Activated CD8-positive, alpha-beta T cell treated with anti-CD3 and anti-CD28 coated beads, Interleukin-2, amount 10 ng/mL, durations not matched to agents 7 days and 5 days (primary cell): Measurements from ENCODE around the gene DBR1. TPM values are rescaled to one million over a fixed set of nuclear protein-coding genes. Genes with fewer than 3 reads are reported as not detected.

Experiments used
- ATAC-seq: fragments of 150-1000 bp; cut with Tn5 transposase; one replicate; pipeline ENCODE4 v1.10.0; 2021; ENCODE audit warnings: moderate library complexity
- CTCF ChIA-PET: fragments of 350-600 bp; sonication (Branson Sonifier 250); formaldehyde crosslinking; loops from one replicate; lab custom pipeline; 2021; ENCODE audit warnings: antibody characterized with exemption; lab: Charles Lee
- POLR2A ChIA-PET: fragments of 350-600 bp; sonication (Branson Sonifier 250); formaldehyde crosslinking; loops from one replicate; lab custom pipeline; 2021; ENCODE audit warnings: antibody characterized with exemption; lab: Charles Lee
- DNase-seq: peaks from one replicate; pipeline ENCODE4 v3.0.0-alpha.2; 2020
- H3K27ac Mint-ChIP-seq: one replicate; pipeline ENCODE4 v1.8.0; 2021; ENCODE audit warnings: mild to moderate bottlenecking, mixed read lengths
- H3K27me3 Mint-ChIP-seq: one replicate; pipeline ENCODE4 v1.8.0; 2021; ENCODE audit warnings: low read depth, mixed read lengths
- H3K36me3 Mint-ChIP-seq: one replicate; pipeline ENCODE4 v1.8.0; 2021; ENCODE audit warnings: low read depth, mixed read lengths
- H3K4me1 Mint-ChIP-seq: one replicate; pipeline ENCODE4 v1.8.0; 2021; ENCODE audit warnings: low read depth, mixed read lengths
- H3K4me3 Mint-ChIP-seq: one replicate; pipeline ENCODE4 v1.8.0; 2021; ENCODE audit warnings: mild to moderate bottlenecking, mixed read lengths
- H3K9me3 Mint-ChIP-seq: one replicate; pipeline ENCODE4 v1.8.0; 2022; ENCODE audit warnings: mixed read lengths; ENCODE audit not compliant: insufficient read depth
- total RNA-seq, 2 experiments: library from RNA; stranded (reverse); gene quantifications; one replicate each; pipeline ENCODE4 v1.2.3, GENCODE V29; 2021

Gene DBR1
- total RNA-seq, 2 experiments from 2014 or later: 18.1 to 21.8 TPM

GRCh38 chr3:138203938-138204337 lies 29.2 kb upstream of the DBR1 start:
- DNase-seq: no peak
- no peak for ATAC-seq
- Mint-ChIP-seq H3K27ac (no peak overlapping the region), H3K4me3 (no peak overlapping the region), H3K9me3 (peaks cover 3% of the 10 kb centered on the region), H3K4me1 (peaks cover 15% of the 10 kb centered on the region), H3K27me3 (no peaks in the 10 kb centered on the region), H3K36me3 (peaks cover 19% of the 10 kb centered on the region)
- ChIA-PET CTCF (interaction anchor here (1.0 to 1.4 kb wide), 4 partner anchors 8 to 213 kb away, joined by 3 read pairs; no protein-coding TSS in a partner anchor), POLR2A (interaction anchor here (0.8 kb wide), 1 partner anchor 16 kb away, joined by 3 read pairs; no protein-coding TSS in a partner anchor)

GRCh38 chr3:138202945-138203701 lies 28.4 kb upstream of the DBR1 start:
- H3K4me1 Mint-ChIP-seq: peaks cover 17% of the 10 kb centered on the region
- H3K4me3 Mint-ChIP-seq: no peak overlapping the region
- POLR2A ChIA-PET: interaction anchor here (0.8 to 0.9 kb wide), 2 partner anchors 15 to 17 kb away, joined by 3 read pairs; no protein-coding TSS in a partner anchor
- H3K27ac Mint-ChIP-seq: no peak overlapping the region
- H3K36me3 Mint-ChIP-seq: peaks cover 20% of the 10 kb centered on the region
- DNase-seq (no peak), ATAC-seq (no peak)
- H3K27me3 Mint-ChIP-seq: no peaks in the 10 kb centered on the region
- peaks cover 3% of the 10 kb centered on the region for H3K9me3 Mint-ChIP-seq
- CTCF ChIA-PET: interaction anchor here (1.0 to 1.4 kb wide), 5 partner anchors 9 to 391 kb away, joined by 3 read pairs; partner anchors contain the start of gene CEP70

DNA sequence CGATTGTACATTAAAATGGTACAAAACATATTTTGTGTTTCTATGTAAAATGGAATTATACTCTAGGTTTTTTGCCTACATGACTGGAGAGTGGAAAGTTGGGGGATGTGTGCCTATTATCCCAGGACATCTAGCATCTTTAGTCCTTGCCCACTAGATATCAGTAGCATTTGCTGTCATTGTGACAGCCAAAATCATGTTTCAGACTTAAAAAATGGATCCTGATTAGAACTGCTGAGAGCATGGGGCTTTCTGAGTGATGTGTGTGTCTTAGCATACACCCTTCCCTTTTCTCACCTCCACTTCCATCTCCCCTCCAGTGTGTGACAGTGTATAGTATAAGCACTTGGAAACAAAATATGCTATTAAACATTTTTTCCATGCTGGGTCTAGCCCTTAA lies 25.7 kb upstream of the DBR1 start:
- Mint-ChIP-seq H3K36me3 (peaks cover 22% of the 10 kb centered on the region), H3K9me3 (no peaks in the 10 kb centered on the region), H3K4me1 (peaks cover 18% of the 10 kb centered on the region), H3K27me3 (no peaks in the 10 kb centered on the region), H3K27ac (no peak overlapping the region), H3K4me3 (no peak overlapping the region)
- POLR2A ChIA-PET: interaction anchor here (0.6 kb wide), 1 partner anchor 381 kb away, joined by 3 read pairs; no protein-coding TSS in a partner anchor
- CTCF ChIA-PET: interaction anchor here (0.8 kb wide), 1 partner anchor 41 kb away, joined by 3 read pairs; no protein-coding TSS in a partner anchor
- no peak for DNase-seq
- ATAC-seq: no peak

DNA sequence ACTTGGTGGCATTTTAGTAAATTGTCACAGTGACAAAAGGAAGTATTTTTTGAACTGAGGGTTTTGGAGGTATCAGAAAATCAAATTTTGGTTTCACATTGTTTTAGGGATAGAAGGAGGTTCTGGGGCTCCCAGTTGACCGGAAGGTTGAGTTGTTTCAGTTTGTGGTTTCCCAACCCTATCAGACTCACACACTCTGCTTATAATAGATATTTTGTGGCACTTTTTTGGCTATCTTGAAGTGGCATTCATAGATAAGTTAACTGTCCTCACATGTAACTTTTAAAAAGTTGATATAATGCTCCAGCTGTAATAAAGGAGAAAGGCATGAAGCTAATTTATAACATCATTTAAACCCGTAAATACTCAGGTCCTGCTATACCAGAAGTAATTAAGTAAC lies 25.1 kb upstream of the DBR1 start:
- H3K4me1 Mint-ChIP-seq: peaks cover 18% of the 10 kb centered on the region
- H3K27ac Mint-ChIP-seq: no peak overlapping the region
- DNase-seq (no peak), ATAC-seq (no peak)
- H3K9me3 Mint-ChIP-seq: no peaks in the 10 kb centered on the region
- CTCF ChIA-PET: interaction anchor here (0.8 kb wide), 1 partner anchor 42 kb away, joined by 3 read pairs; no protein-coding TSS in a partner anchor
- H3K4me3 Mint-ChIP-seq: no peak overlapping the region
- H3K36me3 Mint-ChIP-seq: peaks cover 19% of the 10 kb centered on the region
- POLR2A ChIA-PET: no interaction called here
- no peaks in the 10 kb centered on the region for H3K27me3 Mint-ChIP-seq

- H3K4me3 Mint-ChIP-seq: no peak overlapping the region
- peaks cover 13% of the 10 kb centered on the region for H3K4me1 Mint-ChIP-seq
- no peaks in the 10 kb centered on the region for H3K27me3 Mint-ChIP-seq
- peaks cover 15% of the 10 kb centered on the region for H3K36me3 Mint-ChIP-seq
- POLR2A ChIA-PET: interaction anchor here (1.1 kb wide), 1 partner anchor 22 kb away, joined by 3 read pairs; no protein-coding TSS in a partner anchor
- ATAC-seq (no peak), DNase-seq (no peak)
- no peak overlapping the region for H3K27ac Mint-ChIP-seq
- CTCF ChIA-PET: interaction anchor here (0.9 kb wide), 1 partner anchor 133 kb away, joined by 3 read pairs; no protein-coding TSS in a partner anchor
- no peaks in the 10 kb centered on the region for H3K9me3 Mint-ChIP-seq
These were observed 22.8 kb upstream of the DBR1 start for GRCh38 chr3:138197524-138197923.

DNA sequence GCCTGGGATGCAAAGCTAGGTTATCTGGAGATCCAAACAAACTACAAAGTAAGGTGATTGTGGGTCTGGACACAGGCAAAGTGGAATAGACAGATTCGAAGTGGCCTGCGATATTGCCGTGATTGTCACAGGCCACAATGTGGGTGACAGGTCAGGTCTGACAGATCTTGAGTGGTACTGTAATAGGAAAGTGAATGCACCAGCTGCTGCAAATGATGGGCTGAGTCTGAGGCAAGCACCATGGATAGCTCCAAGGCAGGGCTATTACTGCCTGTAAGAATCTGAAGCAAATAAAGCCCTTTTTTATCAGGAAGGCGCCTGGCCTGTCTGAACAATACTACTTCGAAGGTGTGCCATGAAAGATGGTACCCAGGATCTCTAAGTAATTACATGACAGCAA lies 22.3 kb upstream of the DBR1 start:
- CTCF ChIA-PET: interaction anchor here (0.9 kb wide), 1 partner anchor 133 kb away, joined by 3 read pairs; no protein-coding TSS in a partner anchor
- peaks cover 13% of the 10 kb centered on the region for H3K4me1 Mint-ChIP-seq
- POLR2A ChIA-PET: interaction anchor here (1.1 kb wide), 1 partner anchor 22 kb away, joined by 3 read pairs; no protein-coding TSS in a partner anchor
- ATAC-seq: no peak
- peaks cover 15% of the 10 kb centered on the region for H3K36me3 Mint-ChIP-seq
- no peaks in the 10 kb centered on the region for H3K27me3 Mint-ChIP-seq
- no peak overlapping the region for H3K27ac Mint-ChIP-seq
- DNase-seq: peak; percentile 37
- H3K9me3 Mint-ChIP-seq: no peaks in the 10 kb centered on the region
- H3K4me3 Mint-ChIP-seq: no peak overlapping the region

GRCh38 chr3:138196023-138196422 lies 21.3 kb upstream of the DBR1 start:
- POLR2A ChIA-PET: interaction anchor here (1.0 kb wide), 1 partner anchor 9 kb away, joined by 3 read pairs; the partner anchor contains the start of gene ARMC8
- H3K9me3 Mint-ChIP-seq: no peaks in the 10 kb centered on the region

DNA sequence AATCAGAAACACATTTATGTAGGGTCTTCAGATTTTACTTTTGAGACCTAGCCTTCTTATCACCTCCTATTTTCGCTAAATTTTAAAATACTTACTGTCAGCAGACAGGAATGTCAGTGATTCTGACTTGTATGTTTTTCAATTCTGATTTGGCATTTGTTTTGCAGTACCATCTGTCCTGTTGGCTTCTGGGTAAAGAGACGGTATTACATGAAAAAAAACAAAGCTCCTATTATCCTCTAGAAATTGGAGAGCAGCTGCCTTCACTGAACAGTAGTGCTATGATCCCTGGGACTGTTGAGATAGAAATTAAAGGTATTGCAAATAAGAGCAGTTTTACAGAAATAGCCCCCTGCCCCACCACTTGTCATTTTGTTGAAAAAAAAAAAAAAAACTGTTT lies 20.8 kb upstream of the DBR1 start:
- Mint-ChIP-seq H3K27ac (no peak overlapping the region), H3K27me3 (no peaks in the 10 kb centered on the region), H3K4me1 (peaks cover 20% of the 10 kb centered on the region), H3K9me3 (no peaks in the 10 kb centered on the region), H3K4me3 (no peak overlapping the region), H3K36me3 (peaks cover 24% of the 10 kb centered on the region)
- ATAC-seq (no peak), DNase-seq (no peak)
- ChIA-PET CTCF (no interaction called here), POLR2A (interaction anchor here (1.0 kb wide), 1 partner anchor 9 kb away, joined by 3 read pairs; the partner anchor contains the start of gene ARMC8)

More at GRCh38 chr3:138196023-138196422, 21.3 kb upstream of the DBR1 start:
- ATAC-seq (no peak), DNase-seq (no peak)
- Mint-ChIP-seq H3K36me3 (peaks cover 21% of the 10 kb centered on the region), H3K4me3 (no peak overlapping the region), H3K27ac (no peak overlapping the region), H3K4me1 (peaks cover 17% of the 10 kb centered on the region), H3K27me3 (no peaks in the 10 kb centered on the region)
- CTCF ChIA-PET: no interaction called here

GRCh38 chr3:138188013-138188730 lies 13.5 kb upstream of the DBR1 start:
- ChIA-PET POLR2A (interaction anchor here (0.8 to 3.1 kb wide), 4 partner anchors 14 to 122 kb away, joined by 3 to 30 read pairs (median 3); partner anchors contain the start of gene DBR1), CTCF (interaction anchor here (1.3 to 2.7 kb wide), 2 partner anchors 10 to 14 kb away, joined by 3 to 15 read pairs; partner anchors contain the start of gene DBR1)
- Mint-ChIP-seq H3K4me1 (peaks cover 34% of the 10 kb centered on the region), H3K27ac (peak overlapping the region; percentile 96), H3K27me3 (peaks cover 3% of the 10 kb centered on the region), H3K4me3 (peak overlapping the region; percentile 94), H3K36me3 (peaks cover 14% of the 10 kb centered on the region), H3K9me3 (no peaks in the 10 kb centered on the region)
- ATAC-seq (no peak), DNase-seq (no peak)

- CTCF ChIA-PET: interaction anchor here (1.3 to 2.7 kb wide), 4 partner anchors 9 to 728 kb away, joined by 3 to 15 read pairs (median 6); partner anchors contain the start of gene DBR1
- peak; percentile 53 for DNase-seq
- H3K27ac Mint-ChIP-seq: peak within 1 kb of the TSS; percentile 96
- H3K27me3 Mint-ChIP-seq: peaks cover 3% of the 10 kb centered on the region
- H3K4me1 Mint-ChIP-seq: peaks cover 34% of the 10 kb centered on the region
- POLR2A ChIA-PET: interaction anchor here (0.5 to 3.1 kb wide), 8 partner anchors 8 to 122 kb away, joined by 3 to 30 read pairs (median 3); partner anchors contain the start of gene DBR1
- H3K4me3 Mint-ChIP-seq: peak within 1 kb of the TSS; percentile 94
- no peaks in the 10 kb centered on the region for H3K9me3 Mint-ChIP-seq
- peak; percentile 77 for ATAC-seq
- H3K36me3 Mint-ChIP-seq: peaks cover 14% of the 10 kb centered on the region
These were observed 12.7 kb upstream of the DBR1 start, which contains the start of gene ARMC8 for GRCh38 chr3:138187296-138188012. Gene ARMC8, plus strand, starts transcription at chr3:138187301. Its CDS starts 254 bp downstream, at chr3:138187555.
